NCI-H2029 treated with DMSO at 0.1 percent for 48 hours (cell line): Measurements from ENCODE around the gene PDZRN3.
"Not testable (repeated sequence)": the region's sequence is repeated elsewhere in the genome, so short reads cannot be mapped to it uniquely, and the experiment has no call there.

ENCODE experiments used
- DNase-seq: peaks from one replicate; lab custom pipeline; 2025; lab: John Stamatoyannopoulos, UW

Gene PDZRN3

GRCh38 chr3:73586628-73587027 lies 38.1 kb downstream of the PDZRN3 start:
- DNase-seq: no peak

- DNase-seq: peak; percentile 15
These were observed 38.6 kb downstream of the PDZRN3 start for GRCh38 chr3:73586190-73586589.

GRCh38 chr3:73584873-73585272 lies 39.9 kb downstream of the PDZRN3 start:
- no peak for DNase-seq

- DNase-seq: no peak
These were observed 42.2 kb downstream of the PDZRN3 start for GRCh38 chr3:73582535-73582934.

- DNase-seq: no peak
These were observed 43.5 kb downstream of the PDZRN3 start for GRCh38 chr3:73581134-73581846.

- no peak for DNase-seq
These were observed 44.4 kb downstream of the PDZRN3 start for GRCh38 chr3:73580343-73580742.

- DNase-seq: no peak
These were observed 47.0 kb downstream of the PDZRN3 start for GRCh38 chr3:73577704-73578103.

GRCh38 chr3:73576999-73577461 lies 47.7 kb downstream of the PDZRN3 start:
- no peak for DNase-seq

GRCh38 chr3:73575953-73576352 lies 48.8 kb downstream of the PDZRN3 start:
- no peak for DNase-seq

GRCh38 chr3:73575519-73575918 lies 49.2 kb downstream of the PDZRN3 start:
- DNase-seq: no peak

GRCh38 chr3:73573204-73573603 lies 51.5 kb downstream of the PDZRN3 start:
- no peak for DNase-seq

- DNase-seq: no peak
These were observed 52.4 kb downstream of the PDZRN3 start for GRCh38 chr3:73572368-73572767.

- no peak for DNase-seq
These were observed 53.4 kb downstream of the PDZRN3 start for GRCh38 chr3:73571238-73571794.

- no peak for DNase-seq
These were observed 55.4 kb downstream of the PDZRN3 start for GRCh38 chr3:73569246-73569760.

- DNase-seq: no peak
These were observed 56.3 kb downstream of the PDZRN3 start for GRCh38 chr3:73568371-73568862.

- DNase-seq: not testable (repeated sequence)
These were observed 59.4 kb downstream of the PDZRN3 start for GRCh38 chr3:73565374-73565773.

- DNase-seq: no peak
These were observed 60.7 kb downstream of the PDZRN3 start for GRCh38 chr3:73563896-73564582.

- DNase-seq: no peak
These were observed 63.2 kb downstream of the PDZRN3 start for GRCh38 chr3:73561494-73561893.

- DNase-seq: no peak
These were observed 65.0 kb downstream of the PDZRN3 start for GRCh38 chr3:73559749-73560148.

GRCh38 chr3:73558727-73559075 lies 66.0 kb downstream of the PDZRN3 start:
- DNase-seq: no peak

- DNase-seq: no peak
These were observed 66.6 kb downstream of the PDZRN3 start for GRCh38 chr3:73557986-73558726.
